Limb (tissue), 2 donors: ENCODE results near the gene ADGRG2.

ENCODE experiments used
- DNase-seq, 2 donors: peaks; one replicate each; pipeline ENCODE4 v3.0.0-alpha.2; 2016; ENCODE audit errors: extremely low spot score in 2 of 2

The ADGRG2 gene

GRCh38 chrX:18951032-18951431 lies 171.2 kb downstream of the ADGRG2 start:
- no peak for DNase-seq

- no peak for DNase-seq
Observed at GRCh38 chrX:18949944-18950301, 172.3 kb downstream of the ADGRG2 start.

GRCh38 chrX:18949291-18949943 lies 172.9 kb downstream of the ADGRG2 start:
- no peak for DNase-seq

- no peak for DNase-seq
Observed at GRCh38 chrX:18946611-18947010, 175.7 kb downstream of the ADGRG2 start.

GRCh38 chrX:18946157-18946556 lies 176.1 kb downstream of the ADGRG2 start:
- DNase-seq = no peak

GRCh38 chrX:18945483-18945882 lies 176.8 kb downstream of the ADGRG2 start:
- DNase-seq = no peak

- no peak for DNase-seq
Observed at GRCh38 chrX:18944482-18944881, 177.8 kb downstream of the ADGRG2 start.

GRCh38 chrX:18941896-18942295 lies 180.4 kb downstream of the ADGRG2 start:
- DNase-seq = no peak
